Uterus (tissue), 4 donors: ENCODE results near the gene DHX9. TPM values are rescaled to one million over a fixed set of nuclear protein-coding genes. Genes with fewer than 3 reads are reported as not detected.

Experiments
- DNase-seq, 2 donors: peaks; one replicate each; pipeline ENCODE4 v3.0.0-alpha.2; 2019 to 2020
- H3K27ac ChIP-seq, 2 donors: fragments of 200-600 bp; sonication (generic); 1 replicate in 1 of 2; 2 replicates in 1 of 2; pipeline ENCODE4 v1.5.1; 2016 to 2018
- H3K27me3 ChIP-seq, 2 donors: fragments of 200-600 bp; sonication (generic); one replicate each; pipeline ENCODE4 v1.5.1; 2018 to 2019; ENCODE audit warnings: control low read depth in 1 of 2
- H3K36me3 ChIP-seq, 2 donors: fragments of 200-600 bp; sonication (generic); one replicate each; pipeline ENCODE4 v1.5.1; 2019; ENCODE audit warnings: control low read depth in 1 of 2
- H3K4me1 ChIP-seq, 2 donors: fragments of 200-600 bp; sonication (generic); one replicate each; pipeline ENCODE4 v1.5.1; 2018 to 2019; ENCODE audit warnings: control low read depth in 1 of 2
- H3K4me3 ChIP-seq, 2 donors: fragments of 200-600 bp; sonication (generic); 1 replicate in 1 of 2; 2 replicates in 1 of 2; pipeline ENCODE4 v1.5.1; 2018 to 2019; ENCODE audit warnings: mild to moderate bottlenecking in 1 of 2
- H3K9me3 ChIP-seq, 2 donors: fragments of 200-600 bp; sonication (generic); one replicate each; pipeline ENCODE4 v1.5.1; 2019; ENCODE audit warnings: control low read depth in 1 of 2
- CTCF ChIP-seq, 4 experiments: fragments of 200-600 bp in 2 of 4; fragments of 450-650 bp in 2 of 4; sonication (generic) in 2 of 4; IDR thresholded peaks; one replicate each; pipeline ENCODE4 v1.5.1; 2016 to 2019; ENCODE audit warnings: antibody characterized with exemption in 4 of 4, mild to moderate bottlenecking in 2 of 4, moderate library complexity in 1 of 4
- POLR2A ChIP-seq, 2 donors: fragments of 450-650 bp; IDR thresholded peaks; one replicate each; pipeline ENCODE4 v1.6.1; 2016; ENCODE audit warnings: antibody characterized with exemption in 2 of 2, mild to moderate bottlenecking in 1 of 2, moderate library complexity in 1 of 2
- intact Hi-C: fragments of 100-400 bp; cut with DNase I; formaldehyde crosslinking; loops from one replicate; pipeline ENCODE4 v1.15.1; 2023; ENCODE audit warnings: low total_unique reads
- total RNA-seq, 4 donors: library from RNA; depleted of rRNA in 3 of 4; stranded (reverse); fragments of >200 nt in 3 of 4; gene quantifications; one replicate each; pipeline versions ENCODE4 v1.1.0 to v1.2.4, GENCODE V29; 2014 to 2023
- donor health status: DM: yes; HTN: yes; CAD: no.

DHX9 gene
- total RNA-seq, 4 donors from 2014 or later, result 70.0 to 227 (median 151) TPM

- H3K36me3 ChIP-seq, result no peaks in the 10 kb centered on the region
- intact Hi-C loops, result no loop called here
- TF ChIP-seq POLR2A (IDR thresholded peaks at IDR 0.05), result no peak
- TF ChIP-seq CTCF (IDR thresholded peaks at IDR 0.05), result no peak
- peaks cover 0 to 6% of the 10 kb centered on the region in 2 donors for H3K9me3 ChIP-seq
- peaks cover 0 to 5% of the 10 kb centered on the region in 2 donors for H3K27me3 ChIP-seq
- no peaks in the 10 kb centered on the region for H3K4me1 ChIP-seq
- H3K27ac ChIP-seq, result no peak overlapping the region
- no peak overlapping the region for H3K4me3 ChIP-seq
- no peak for DNase-seq
These were observed 71.0 kb downstream of the DHX9 start for GRCh38 chr1:182910143-182910542.

- no peak overlapping the region for H3K27ac ChIP-seq
- H3K4me3 ChIP-seq, result no peak overlapping the region
- H3K36me3 ChIP-seq, result no peaks in the 10 kb centered on the region
- H3K9me3 ChIP-seq, result peaks cover 0 to 6% of the 10 kb centered on the region in 2 donors
- TF ChIP-seq CTCF (IDR thresholded peaks at IDR 0.05) (no peak), POLR2A (IDR thresholded peaks at IDR 0.05) (no peak)
- intact Hi-C loops, result no loop called here
- H3K27me3 ChIP-seq, result peaks cover 0 to 5% of the 10 kb centered on the region in 2 donors
- DNase-seq, result no peak
- H3K4me1 ChIP-seq, result no peaks in the 10 kb centered on the region
These were observed 74.3 kb downstream of the DHX9 start for GRCh38 chr1:182913401-182913800.

GRCh38 chr1:182917378-182917777 is 78.2 kb downstream of the DHX9 start:
- Histone ChIP-seq H3K4me1 (no peaks in the 10 kb centered on the region), H3K27ac (no peak overlapping the region), H3K9me3 (peaks cover 0 to under 1% of the 10 kb centered on the region in 2 donors), H3K36me3 (no peaks in the 10 kb centered on the region), H3K27me3 (peaks cover 0 to 5% of the 10 kb centered on the region in 2 donors), H3K4me3 (no peak overlapping the region)
- TF ChIP-seq CTCF (IDR thresholded peaks at IDR 0.05) (no peak), POLR2A (IDR thresholded peaks at IDR 0.05) (no peak)
- no peak for DNase-seq
- intact Hi-C loops, result no loop called here

- Histone ChIP-seq H3K27ac (no peak overlapping the region), H3K4me1 (no peaks in the 10 kb centered on the region), H3K36me3 (no peaks in the 10 kb centered on the region), H3K27me3 (no peaks in the 10 kb centered on the region), H3K4me3 (no peak overlapping the region), H3K9me3 (no peaks in the 10 kb centered on the region)
- intact Hi-C loops, result no loop called here
- no peak for TF ChIP-seq CTCF (IDR thresholded peaks at IDR 0.05)
- TF ChIP-seq POLR2A (IDR thresholded peaks at IDR 0.05), result no peak
- DNase-seq, result no peak
These were observed 86.5 kb downstream of the DHX9 start for GRCh38 chr1:182925661-182926060.

GRCh38 chr1:182927693-182928433 is 88.7 kb downstream of the DHX9 start:
- Histone ChIP-seq H3K27me3 (no peaks in the 10 kb centered on the region), H3K27ac (no peak overlapping the region), H3K9me3 (no peaks in the 10 kb centered on the region), H3K4me1 (no peaks in the 10 kb centered on the region), H3K4me3 (no peak overlapping the region), H3K36me3 (no peaks in the 10 kb centered on the region)
- no peak for DNase-seq
- TF ChIP-seq CTCF (IDR thresholded peaks at IDR 0.05) (no peak), POLR2A (IDR thresholded peaks at IDR 0.05) (no peak)
- intact Hi-C loops, result no loop called here
